GM12874 (cell line): ENCODE results near the gene SPATA9.

Source experiments
- CTCF ChIP-seq: IDR thresholded peaks from 2 replicates; pipeline ENCODE4 v1.5.1; 2011; ENCODE audit warnings: low read depth, mild to moderate bottlenecking, control low read depth, low read length, moderate library complexity; ENCODE audit not compliant: insufficient read depth

SPATA9 gene

GRCh38 chr5:95682891-95683290 is at the start of gene SPATA9:
Gene SPATA9, minus strand, starts transcription at chr5:95682991. Its CDS starts 137 bp downstream, at chr5:95682854.
- no peak for TF ChIP-seq CTCF

- TF ChIP-seq CTCF: no peak
These were observed 49.1 kb upstream of the SPATA9 start for GRCh38 chr5:95731571-95732554.

- no peak for TF ChIP-seq CTCF
These were observed 48.2 kb upstream of the SPATA9 start, which contains the start of gene RHOBTB3 for GRCh38 chr5:95730730-95731570. Gene RHOBTB3, plus strand, starts transcription at chr5:95731336. Its CDS starts 347 bp downstream, at chr5:95731683.

- TF ChIP-seq CTCF: no peak
These were observed 47.4 kb upstream of the SPATA9 start for GRCh38 chr5:95730011-95730700.

- no peak for TF ChIP-seq CTCF
These were observed 46.6 kb upstream of the SPATA9 start for GRCh38 chr5:95729115-95730010.

GRCh38 chr5:95728494-95729114 is 45.8 kb upstream of the SPATA9 start:
- TF ChIP-seq CTCF: no peak
